Activated T-helper 1 cell treated with Interleukin-2 at 50 U/mL for 16 hours (primary cell): ENCODE measurements around the gene UBE2D1.
"Not testable (repeated sequence)": the region's sequence is repeated elsewhere in the genome, so short reads cannot be mapped to it uniquely, and the experiment has no call there.

Experiments used
- DNase-seq: peaks from one replicate; pipeline ENCODE4 v3.0.0-alpha.2; 2020; ENCODE audit warnings: low read depth

UBE2D1 gene

DNA sequence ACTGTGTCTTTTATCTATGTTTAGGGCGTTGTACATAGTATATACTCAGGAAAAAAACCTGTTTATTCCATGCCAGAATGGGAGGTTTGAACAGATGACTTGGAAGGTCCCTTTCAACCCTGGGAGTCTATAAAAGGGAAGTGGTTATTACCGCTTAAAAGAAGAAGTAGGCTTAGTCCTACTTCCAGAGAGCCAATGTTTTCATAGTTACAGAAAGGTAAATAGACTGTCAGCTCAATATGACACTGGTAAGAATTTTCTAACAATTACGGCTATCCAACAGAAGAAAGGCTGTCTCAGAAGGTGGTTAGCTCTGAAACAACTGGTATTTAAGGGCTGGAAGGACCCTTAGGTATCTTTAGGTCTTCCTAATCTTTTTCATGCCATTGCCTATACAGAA lies 49.3 kb downstream of the UBE2D1 start:
- no peak for DNase-seq

- no peak for DNase-seq
Observed at GRCh38 chr10:58384544-58384998, 49.8 kb downstream of the UBE2D1 start.

DNA sequence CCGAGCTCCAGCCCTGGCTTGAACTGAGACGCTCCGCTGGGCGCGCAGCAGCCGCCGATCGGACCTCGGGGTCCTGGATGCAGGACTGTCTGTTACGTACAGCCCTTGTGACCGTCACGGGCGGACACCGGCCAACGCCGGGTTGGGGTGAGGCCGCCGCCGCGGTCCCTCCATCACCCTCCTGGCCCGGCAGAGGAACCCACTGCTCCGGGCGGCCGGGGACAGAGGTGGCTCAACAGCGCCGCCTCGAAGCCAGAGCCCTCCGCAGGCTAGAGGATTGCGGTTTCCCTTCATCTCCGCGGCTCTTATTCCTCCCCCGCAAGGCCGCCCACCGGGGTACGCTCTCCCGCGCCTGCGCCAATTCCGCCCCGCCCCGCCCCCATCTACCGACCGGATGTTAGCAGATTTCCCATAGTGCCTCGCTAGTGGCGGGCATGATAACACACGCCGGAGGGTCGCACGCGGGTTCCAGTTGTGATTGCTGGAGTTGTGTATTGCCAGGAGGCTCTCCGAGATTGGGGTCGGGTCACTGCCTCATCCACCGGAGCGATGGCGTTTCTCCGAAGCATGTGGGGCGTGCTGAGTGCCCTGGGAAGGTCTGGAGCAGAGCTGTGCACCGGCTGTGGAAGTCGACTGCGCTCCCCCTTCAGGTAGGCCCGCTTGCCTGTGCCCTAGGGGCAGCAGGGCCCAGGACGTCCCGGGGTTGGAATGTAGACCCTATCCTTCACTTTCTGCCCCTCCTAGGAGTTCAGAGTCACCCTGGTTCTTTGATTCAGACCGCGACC lies 50.4 kb downstream of the UBE2D1 start, which contains the start of gene TFAM:
TSS of gene TFAM (plus strand) at position 412 of the 785 bp plus-strand sequence. CDS start at position 550, 138 bp downstream.
- DNase-seq = peak; percentile 94

- DNase-seq = no peak
Observed at GRCh38 chr10:58385784-58386112, 50.9 kb downstream of the UBE2D1 start.

- no peak for DNase-seq
Observed at GRCh38 chr10:58389024-58389423, 54.2 kb downstream of the UBE2D1 start.

- DNase-seq = no peak
Observed at GRCh38 chr10:58393317-58393716, 58.5 kb downstream of the UBE2D1 start.

- DNase-seq = no peak
Observed at GRCh38 chr10:58394471-58394870, 59.7 kb downstream of the UBE2D1 start.

DNA sequence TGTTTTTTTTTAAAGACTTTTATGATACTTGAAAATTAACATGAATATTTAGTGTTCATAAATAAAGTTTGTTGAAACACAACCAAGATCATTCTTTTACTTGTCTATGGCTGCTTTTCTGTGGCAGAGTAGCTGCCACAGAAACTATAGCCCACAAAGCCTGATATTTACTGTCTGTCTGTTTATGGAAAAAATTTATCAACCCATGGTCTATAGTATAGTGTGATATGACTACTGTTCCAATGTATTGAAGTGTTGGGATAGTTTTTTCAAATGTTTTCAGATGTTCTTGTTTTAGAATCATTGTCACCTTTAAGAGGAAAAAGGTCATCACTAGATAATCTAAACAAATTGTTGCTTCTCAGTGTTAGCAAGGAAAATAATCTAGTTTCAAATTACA lies 61.3 kb downstream of the UBE2D1 start:
- no peak for DNase-seq

DNA sequence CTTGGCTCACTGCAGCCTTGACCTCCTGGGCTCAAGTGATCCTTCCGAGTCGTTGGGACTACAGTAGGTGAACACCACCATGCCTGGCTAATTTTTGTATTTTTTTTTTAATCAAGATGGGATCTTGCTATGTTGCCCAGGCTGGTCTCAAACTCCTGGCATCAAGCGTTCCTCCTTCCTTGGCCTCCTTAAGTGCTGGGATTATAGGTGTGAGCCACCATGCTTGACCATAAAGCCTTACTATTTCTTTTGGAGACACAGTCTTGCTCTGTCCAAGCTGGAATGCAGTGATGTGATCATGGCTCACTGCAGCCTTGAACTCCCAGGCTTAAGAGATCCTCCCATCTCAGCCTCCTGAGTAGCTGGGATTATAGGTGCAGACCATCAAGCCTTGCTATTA lies 63.0 kb downstream of the UBE2D1 start:
- no peak for DNase-seq

DNA sequence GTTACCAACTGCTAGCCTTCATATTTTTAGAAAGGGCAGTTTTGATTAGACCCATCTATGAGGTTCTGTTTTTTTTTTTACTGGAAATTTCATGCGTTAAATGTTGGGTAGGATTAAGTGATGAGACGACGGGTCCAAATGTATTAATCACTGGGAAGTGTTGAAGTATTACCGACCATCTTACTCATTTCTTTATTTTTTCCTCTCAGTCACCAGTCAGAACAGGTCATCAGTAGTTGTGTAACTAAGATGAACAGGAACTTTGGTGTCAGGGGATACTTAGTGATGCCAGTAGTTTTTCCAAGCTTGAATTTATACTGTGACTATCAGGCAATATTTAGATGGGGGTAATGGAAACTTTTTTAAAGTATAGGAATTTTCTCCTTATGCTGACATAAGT lies 64.6 kb downstream of the UBE2D1 start:
- no peak for DNase-seq

GRCh38 chr10:58400609-58401008 lies 65.8 kb downstream of the UBE2D1 start:
- no peak for DNase-seq

GRCh38 chr10:58404001-58404400 lies 69.2 kb downstream of the UBE2D1 start:
- no peak for DNase-seq

- DNase-seq = no peak
Observed at GRCh38 chr10:58409956-58410610, 75.3 kb downstream of the UBE2D1 start.

DNA sequence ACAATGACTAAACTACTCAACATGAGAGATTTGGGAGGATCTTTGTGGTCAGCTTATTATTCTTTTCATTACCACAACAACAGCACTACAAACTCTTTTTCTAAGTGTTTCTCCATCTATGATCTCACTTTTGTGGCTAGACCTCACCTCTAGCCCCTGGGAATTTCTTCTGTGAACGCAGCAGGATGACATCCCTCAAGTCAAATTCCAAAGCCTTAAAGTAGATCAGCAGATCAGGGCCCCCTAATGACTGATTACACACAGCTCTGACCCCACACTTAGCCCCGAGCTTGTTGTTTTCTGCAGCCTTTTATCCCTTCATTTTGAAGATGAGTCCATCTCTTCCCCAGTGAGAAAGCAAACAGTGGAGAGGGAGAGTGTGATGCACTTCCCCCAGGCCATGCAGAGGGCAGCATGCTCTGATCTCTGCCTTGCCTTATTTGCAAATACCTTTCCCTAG lies 77.7 kb downstream of the UBE2D1 start:
- no peak for DNase-seq

DNA sequence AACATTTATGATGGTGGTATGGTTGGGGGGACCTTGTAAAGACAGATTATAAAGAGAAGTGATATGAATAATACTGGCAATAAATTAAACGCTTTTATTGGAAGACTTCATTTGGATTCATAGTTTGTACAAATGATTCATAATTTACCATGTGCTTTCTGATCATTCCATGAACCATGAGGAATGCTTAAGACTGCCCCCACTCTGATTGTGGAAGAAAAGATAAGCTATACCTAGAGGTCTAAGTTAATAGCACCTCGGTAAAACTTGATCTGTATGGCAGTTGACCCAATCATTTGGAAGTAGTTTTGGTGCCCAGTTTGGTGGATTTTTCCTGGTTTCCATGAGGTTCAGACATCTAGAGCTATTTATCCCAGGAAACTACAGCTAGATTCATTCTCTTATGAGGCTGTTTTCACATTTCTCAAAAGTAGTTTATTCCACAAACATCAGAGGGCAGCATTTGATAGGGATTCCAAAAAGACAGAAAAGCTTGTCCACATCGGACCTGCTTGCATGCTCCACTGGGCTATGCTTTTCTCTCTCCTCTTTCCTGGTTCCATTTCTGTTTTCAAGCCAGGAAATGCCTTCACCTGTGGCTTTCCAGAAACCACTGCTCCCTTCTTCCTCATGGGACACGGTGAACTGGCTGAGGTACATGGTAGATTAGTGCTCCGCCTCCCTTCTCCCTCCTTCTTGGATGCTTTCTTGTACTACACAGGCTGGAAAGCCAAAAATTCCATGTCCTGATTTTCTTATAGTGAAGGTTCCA lies 79.7 kb downstream of the UBE2D1 start:
- no peak for DNase-seq

DNA sequence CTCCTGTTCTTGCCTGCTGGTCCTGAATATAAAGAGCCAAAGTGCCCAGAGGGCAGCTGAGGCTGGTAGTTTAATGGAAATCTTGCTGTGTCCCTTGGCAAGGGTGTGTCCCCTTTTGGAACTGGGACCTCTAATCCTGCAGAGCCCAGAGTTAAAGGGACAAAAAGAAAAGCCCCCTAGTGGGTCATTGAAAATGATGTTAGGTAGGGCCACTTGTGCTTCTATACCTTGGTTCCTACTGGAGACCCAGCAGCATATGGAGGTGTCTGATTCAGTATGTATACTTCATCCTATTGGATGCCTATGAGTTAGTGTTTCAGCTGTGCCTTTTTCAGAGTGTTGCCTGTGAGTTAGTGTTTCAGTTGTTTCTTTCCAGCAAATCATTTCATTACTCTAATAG lies 81.0 kb downstream of the UBE2D1 start:
- no peak for DNase-seq

DNA sequence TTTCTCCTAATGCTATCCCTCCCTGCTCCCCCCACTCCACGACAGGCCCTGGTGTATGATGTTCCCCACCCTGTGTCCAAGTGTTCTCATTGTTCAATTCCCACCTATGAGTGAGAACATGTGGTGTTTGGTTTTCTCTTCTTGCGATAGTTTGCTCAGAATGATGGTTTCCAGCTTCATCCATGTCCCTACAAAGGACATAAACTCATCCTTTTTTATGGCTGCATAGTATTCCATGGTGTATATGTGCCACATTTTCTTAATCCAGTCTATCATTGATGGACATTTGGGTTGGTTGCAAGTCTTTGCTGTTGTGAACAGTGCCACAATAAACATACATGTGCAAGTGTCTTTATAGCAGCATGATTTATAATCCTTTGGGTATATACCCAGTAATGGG lies 83.1 kb downstream of the UBE2D1 start:
- DNase-seq = not testable (repeated sequence)
